K562 (cell line): ENCODE data around the gene SOWAHD. TPM values are rescaled to one million over a fixed set of nuclear protein-coding genes. Genes with fewer than 3 reads are reported as not detected.

Experiments used
- ATAC-seq: fragments of 200-7000 bp; cut with Tn5 transposase; 3 replicates; pipeline ENCODE4 v1.9.1; 2020; ENCODE audit warnings: moderate library complexity
- BruUV-seq: library from RNA; stranded (reverse); fragments of 400-500 nt; replicated peaks from 2 replicates; lab custom pipeline; 2021; lab: Mats Ljungman, UMichigan
- CTCF ChIA-PET: fragments of 300-600 bp; formaldehyde crosslinking; extraction: SDS; loops from one replicate; lab custom pipeline; 2021; ENCODE audit warnings: low intra/inter-chr PET ratio; lab: Yijun Ruan, JAX
- POLR2A ChIA-PET: fragments of 300-600, 350-650 bp; sonication (Branson Sonifier 250); formaldehyde crosslinking; extraction: SDS; loops from one replicate; lab custom pipeline; 2021; ENCODE audit warnings: antibody characterized with exemption, inconsistent platforms; lab: Yijun Ruan, JAX
- DNase-seq, 4 experiments: peaks; one replicate each; pipeline versions ENCODE4 v3.0.0 to v3.0.0-alpha.2; 2011 to 2018; ENCODE audit warnings: low spot score in 3 of 4, mixed read lengths in 3 of 4; ENCODE audit errors: extremely low read depth in 1 of 4
- FAIRE-seq: peaks from 2 replicates; lab custom pipeline; 2011; peaks lifted over from hg19 to GRCh38; lab: Jason Lieb, UNC
- H2AFZ ChIP-seq: 2 replicates; pipeline ENCODE4 v1.6.0; 2011; ENCODE audit warnings: low read depth, low read length, control low read depth, inconsistent platforms
- H3K27ac ChIP-seq: fragments of 200-600 bp; 3 replicates; pipeline ENCODE4 v1.8.0; 2011; ENCODE audit warnings: low read depth, mild to moderate bottlenecking, control low read depth, inconsistent platforms, low read length, moderate library complexity, mixed read lengths; ENCODE audit errors: extremely low read depth
- H3K27me3 ChIP-seq, 2 experiments: fragments of 300-600 bp in 1 of 2; 2 replicates in 1 of 2; 3 replicates in 1 of 2; pipeline versions ENCODE4 v1.6.0 to v1.8.0; 2011; ENCODE audit warnings: inconsistent platforms in 2 of 2, low read length in 2 of 2, mild to moderate bottlenecking in 1 of 2, mixed read lengths in 1 of 2, moderate library complexity in 1 of 2; ENCODE audit not compliant: control insufficient read depth in 2 of 2, insufficient read depth in 2 of 2
- H3K36me3 ChIP-seq: fragments of 300-600 bp; 3 replicates; pipeline ENCODE4 v1.8.0; 2011; ENCODE audit warnings: mild to moderate bottlenecking, low read length, inconsistent platforms; ENCODE audit not compliant: control insufficient read depth, insufficient read depth
- H3K4me1 ChIP-seq, 2 experiments: fragments of 200-600 bp in 1 of 2; replicated peaks in 1 of 2; 2 replicates in 1 of 2; 3 replicates in 1 of 2; pipeline versions ENCODE4 v1.5.1 to v1.8.0; 2011; ENCODE audit warnings: inconsistent platforms in 2 of 2, low read length in 2 of 2, mild to moderate bottlenecking in 1 of 2, mixed read lengths in 1 of 2, moderate library complexity in 1 of 2; ENCODE audit not compliant: control insufficient read depth in 2 of 2, insufficient read depth in 2 of 2
- H3K4me2 ChIP-seq: 2 replicates; pipeline ENCODE4 v1.6.1; 2011; ENCODE audit warnings: low read length, control low read depth, inconsistent platforms, mixed read lengths; ENCODE audit not compliant: insufficient read depth
- H3K4me3 ChIP-seq: fragments of 200-600 bp; sonication (generic), shearing (Covaris generic); 2 replicates; pipeline ENCODE4 v1.5.1; 2016; ENCODE audit warnings: control low read depth, inconsistent platforms
- H3K79me2 ChIP-seq: fragments of 200-600 bp; 3 replicates; pipeline ENCODE4 v1.8.0; 2011; ENCODE audit warnings: low read length, inconsistent platforms; ENCODE audit not compliant: control insufficient read depth, insufficient read depth
- H3K9ac ChIP-seq, 2 experiments: 2 replicates each; pipeline versions ENCODE4 v1.6.0 to v1.6.1; 2011; ENCODE audit warnings: low read depth in 2 of 2, low read length in 2 of 2, control low read depth in 1 of 2, inconsistent platforms in 1 of 2, mild to moderate bottlenecking in 1 of 2, mixed read lengths in 1 of 2; ENCODE audit not compliant: insufficient read depth in 1 of 2
- H3K9me1 ChIP-seq: one replicate; pipeline ENCODE4 v1.6.0; 2011; ENCODE audit warnings: inconsistent platforms, mild to moderate bottlenecking, low read length, moderate library complexity; ENCODE audit not compliant: control insufficient read depth, insufficient read depth
- H3K9me3 ChIP-seq: replicated peaks from 2 replicates; pipeline ENCODE4 v1.5.1; 2011; ENCODE audit warnings: low read depth, low read length, inconsistent platforms; ENCODE audit not compliant: control insufficient read depth, insufficient read depth
- H4K20me1 ChIP-seq: replicated peaks from 2 replicates; pipeline ENCODE4 v1.6.1; 2011; ENCODE audit warnings: low read length, inconsistent platforms, mixed read lengths; ENCODE audit not compliant: control insufficient read depth, insufficient read depth
- CREM ChIP-seq: IDR thresholded peaks from 2 replicates; pipeline ENCODE4 v1.6.1; 2014; ENCODE audit warnings: antibody characterized with exemption, low read depth
- POLR2H ChIP-seq: IDR thresholded peaks from 2 replicates; pipeline ENCODE4 v1.6.1; 2016; ENCODE audit warnings: missing genetic modification characterization, low read depth, mild to moderate bottlenecking, control low read depth, missing compliant biosample characterization, moderate library complexity
- ZNF785 ChIP-seq: fragments of 250-450 bp; sonication (Bioruptor Pico); IDR thresholded peaks from 2 replicates; pipeline ENCODE4 v1.4.0; 2020; ENCODE audit warnings: mild to moderate bottlenecking
- WGBS: fragments of 100-300 bp; shearing (Covaris generic); methylation state at CpG from one replicate; pipeline ENCODE4 v1.1.6; 2016; ENCODE audit warnings: low coverage, mixed read lengths; ENCODE audit not compliant: insufficient coverage; ENCODE audit errors: missing lambda C conversion rate; 5-methylcytosine and 5-hydroxymethylcytosine counted together
- in situ Hi-C: fragments of 300-500 bp; cut with MboI; formaldehyde crosslinking; loops from 4 replicates; pipeline ENCODE4 v1.15.0; 2018; ENCODE audit warnings: inconsistent platforms, mixed read lengths
- intact Hi-C: fragments of 100-400 bp; cut with micrococcal nuclease; formaldehyde crosslinking; loops from 2 replicates; pipeline ENCODE4 v1.14.2; 2022
- polyA plus RNA-seq, 8 experiments: library from polyadenylated mRNA; depleted of rRNA in 4 of 8; stranded (reverse) in 5 of 8; unstranded in 3 of 8; fragments of >200 nt; fragmentation: Nextera tagmentation in 2 of 8; fragmentation: Illumina TruSeq in 1 of 8; extraction: Ambion mirVana in 2 of 8; extraction: Trizol in 1 of 8; gene quantifications; 2 replicates each; pipeline versions ENCODE4 v1.2.1 to v1.2.3, GENCODE V29; 2011 to 2014; ENCODE audit warnings: inconsistent platforms in 1 of 8, missing spikeins in 1 of 8
- total RNA-seq, 7 experiments: library from RNA; depleted of rRNA in 6 of 7; stranded (reverse); fragments of >200 nt in 6 of 7; fragmentation: Illumina TruSeq in 2 of 7; extraction: Trizol in 2 of 7; gene quantifications; 2 replicates each; pipeline versions ENCODE4 v1.2.1 to v1.2.3, GENCODE V29; 2011 to 2021; ENCODE audit warnings: low replicate concordance in 1 of 7
- TF ChIP-seq, protein P1 (sequence below): fragments of 450-650 bp; IDR thresholded peaks from 2 replicates; pipeline ENCODE4 v1.6.1; 2016; ENCODE audit warnings: mild to moderate bottlenecking, moderate library complexity

SOWAHD gene
- total and polyA plus RNA-seq, 9 of the 15 experiments (the other 6 are each of a cell fraction or from before 2014, with no cell fraction given) = 0.13 to 0.29 TPM; not detected in 7

- no peaks in the 10 kb centered on the region for H3K9me3 ChIP-seq
- H3K27me3 ChIP-seq = no peaks in the 10 kb centered on the region
- no peaks in the 10 kb centered on the region for H3K79me2 ChIP-seq
- no peak overlapping the region for H2AFZ ChIP-seq
- no peak overlapping the region for H3K4me2 ChIP-seq
- DNase-seq (no peak), ATAC-seq (no peak)
- no peaks in the 10 kb centered on the region for H3K9me1 ChIP-seq
- CTCF ChIA-PET = interaction anchor here (0.6 to 0.9 kb wide), 2 partner anchors 30 to 31 kb away, joined by 3 to 6 read pairs; partner anchors contain the start of gene RPL39
- intact Hi-C loops = no loop called here
- POLR2A ChIA-PET = interaction anchor here (0.6 to 0.8 kb wide), 4 partner anchors 31 to 1189 kb away, joined by 3 to 4 read pairs (median 3); partner anchors contain the start of gene RPL39
- WGBS = 49% methylated on average over 11 of the region's 18 CpGs
- H3K9ac ChIP-seq = no peak overlapping the region
- TF ChIP-seq, protein P1, sequence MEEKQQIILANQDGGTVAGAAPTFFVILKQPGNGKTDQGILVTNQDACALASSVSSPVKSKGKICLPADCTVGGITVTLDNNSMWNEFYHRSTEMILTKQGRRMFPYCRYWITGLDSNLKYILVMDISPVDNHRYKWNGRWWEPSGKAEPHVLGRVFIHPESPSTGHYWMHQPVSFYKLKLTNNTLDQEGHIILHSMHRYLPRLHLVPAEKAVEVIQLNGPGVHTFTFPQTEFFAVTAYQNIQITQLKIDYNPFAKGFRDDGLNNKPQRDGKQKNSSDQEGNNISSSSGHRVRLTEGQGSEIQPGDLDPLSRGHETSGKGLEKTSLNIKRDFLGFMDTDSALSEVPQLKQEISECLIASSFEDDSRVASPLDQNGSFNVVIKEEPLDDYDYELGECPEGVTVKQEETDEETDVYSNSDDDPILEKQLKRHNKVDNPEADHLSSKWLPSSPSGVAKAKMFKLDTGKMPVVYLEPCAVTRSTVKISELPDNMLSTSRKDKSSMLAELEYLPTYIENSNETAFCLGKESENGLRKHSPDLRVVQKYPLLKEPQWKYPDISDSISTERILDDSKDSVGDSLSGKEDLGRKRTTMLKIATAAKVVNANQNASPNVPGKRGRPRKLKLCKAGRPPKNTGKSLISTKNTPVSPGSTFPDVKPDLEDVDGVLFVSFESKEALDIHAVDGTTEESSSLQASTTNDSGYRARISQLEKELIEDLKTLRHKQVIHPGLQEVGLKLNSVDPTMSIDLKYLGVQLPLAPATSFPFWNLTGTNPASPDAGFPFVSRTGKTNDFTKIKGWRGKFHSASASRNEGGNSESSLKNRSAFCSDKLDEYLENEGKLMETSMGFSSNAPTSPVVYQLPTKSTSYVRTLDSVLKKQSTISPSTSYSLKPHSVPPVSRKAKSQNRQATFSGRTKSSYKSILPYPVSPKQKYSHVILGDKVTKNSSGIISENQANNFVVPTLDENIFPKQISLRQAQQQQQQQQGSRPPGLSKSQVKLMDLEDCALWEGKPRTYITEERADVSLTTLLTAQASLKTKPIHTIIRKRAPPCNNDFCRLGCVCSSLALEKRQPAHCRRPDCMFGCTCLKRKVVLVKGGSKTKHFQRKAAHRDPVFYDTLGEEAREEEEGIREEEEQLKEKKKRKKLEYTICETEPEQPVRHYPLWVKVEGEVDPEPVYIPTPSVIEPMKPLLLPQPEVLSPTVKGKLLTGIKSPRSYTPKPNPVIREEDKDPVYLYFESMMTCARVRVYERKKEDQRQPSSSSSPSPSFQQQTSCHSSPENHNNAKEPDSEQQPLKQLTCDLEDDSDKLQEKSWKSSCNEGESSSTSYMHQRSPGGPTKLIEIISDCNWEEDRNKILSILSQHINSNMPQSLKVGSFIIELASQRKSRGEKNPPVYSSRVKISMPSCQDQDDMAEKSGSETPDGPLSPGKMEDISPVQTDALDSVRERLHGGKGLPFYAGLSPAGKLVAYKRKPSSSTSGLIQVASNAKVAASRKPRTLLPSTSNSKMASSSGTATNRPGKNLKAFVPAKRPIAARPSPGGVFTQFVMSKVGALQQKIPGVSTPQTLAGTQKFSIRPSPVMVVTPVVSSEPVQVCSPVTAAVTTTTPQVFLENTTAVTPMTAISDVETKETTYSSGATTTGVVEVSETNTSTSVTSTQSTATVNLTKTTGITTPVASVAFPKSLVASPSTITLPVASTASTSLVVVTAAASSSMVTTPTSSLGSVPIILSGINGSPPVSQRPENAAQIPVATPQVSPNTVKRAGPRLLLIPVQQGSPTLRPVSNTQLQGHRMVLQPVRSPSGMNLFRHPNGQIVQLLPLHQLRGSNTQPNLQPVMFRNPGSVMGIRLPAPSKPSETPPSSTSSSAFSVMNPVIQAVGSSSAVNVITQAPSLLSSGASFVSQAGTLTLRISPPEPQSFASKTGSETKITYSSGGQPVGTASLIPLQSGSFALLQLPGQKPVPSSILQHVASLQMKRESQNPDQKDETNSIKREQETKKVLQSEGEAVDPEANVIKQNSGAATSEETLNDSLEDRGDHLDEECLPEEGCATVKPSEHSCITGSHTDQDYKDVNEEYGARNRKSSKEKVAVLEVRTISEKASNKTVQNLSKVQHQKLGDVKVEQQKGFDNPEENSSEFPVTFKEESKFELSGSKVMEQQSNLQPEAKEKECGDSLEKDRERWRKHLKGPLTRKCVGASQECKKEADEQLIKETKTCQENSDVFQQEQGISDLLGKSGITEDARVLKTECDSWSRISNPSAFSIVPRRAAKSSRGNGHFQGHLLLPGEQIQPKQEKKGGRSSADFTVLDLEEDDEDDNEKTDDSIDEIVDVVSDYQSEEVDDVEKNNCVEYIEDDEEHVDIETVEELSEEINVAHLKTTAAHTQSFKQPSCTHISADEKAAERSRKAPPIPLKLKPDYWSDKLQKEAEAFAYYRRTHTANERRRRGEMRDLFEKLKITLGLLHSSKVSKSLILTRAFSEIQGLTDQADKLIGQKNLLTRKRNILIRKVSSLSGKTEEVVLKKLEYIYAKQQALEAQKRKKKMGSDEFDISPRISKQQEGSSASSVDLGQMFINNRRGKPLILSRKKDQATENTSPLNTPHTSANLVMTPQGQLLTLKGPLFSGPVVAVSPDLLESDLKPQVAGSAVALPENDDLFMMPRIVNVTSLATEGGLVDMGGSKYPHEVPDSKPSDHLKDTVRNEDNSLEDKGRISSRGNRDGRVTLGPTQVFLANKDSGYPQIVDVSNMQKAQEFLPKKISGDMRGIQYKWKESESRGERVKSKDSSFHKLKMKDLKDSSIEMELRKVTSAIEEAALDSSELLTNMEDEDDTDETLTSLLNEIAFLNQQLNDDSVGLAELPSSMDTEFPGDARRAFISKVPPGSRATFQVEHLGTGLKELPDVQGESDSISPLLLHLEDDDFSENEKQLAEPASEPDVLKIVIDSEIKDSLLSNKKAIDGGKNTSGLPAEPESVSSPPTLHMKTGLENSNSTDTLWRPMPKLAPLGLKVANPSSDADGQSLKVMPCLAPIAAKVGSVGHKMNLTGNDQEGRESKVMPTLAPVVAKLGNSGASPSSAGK = no peak
- TF ChIP-seq ZNF785 (CRISPR knock-in tag) (no peak), CREM (no peak), POLR2H (tag) (no peak)
- TF ChIP-seq, all 486 proteins: peak for 0
- Histone ChIP-seq H3K27ac (no peak overlapping the region), H3K36me3 (no peaks in the 10 kb centered on the region), H3K4me3 (no peak overlapping the region), H4K20me1 (no peaks in the 10 kb centered on the region; the same call in 1 of the 2 replicates), H3K4me1 (peaks cover 0 to 24% of the 10 kb centered on the region in 2 experiments; a peak in 3 of 5 replicates)
- FAIRE-seq = no peak
- BruUV-seq = no TSS peak
- in situ Hi-C loops = loop anchor here (10.0 kb wide), 1 partner anchor 245 kb away; no protein-coding TSS in a partner anchor
Observed at GRCh38 chrX:119760026-119760877, 1.9 kb downstream of the SOWAHD start.
